ENCODE measurements around the gene SLC28A2. TPM values are rescaled to one million over a fixed set of nuclear protein-coding genes. Genes with fewer than 3 reads are reported as not detected.

Gene SLC28A2
- total RNA-seq, 1 donor from 2014 or later = 1.7 TPM

DNA sequence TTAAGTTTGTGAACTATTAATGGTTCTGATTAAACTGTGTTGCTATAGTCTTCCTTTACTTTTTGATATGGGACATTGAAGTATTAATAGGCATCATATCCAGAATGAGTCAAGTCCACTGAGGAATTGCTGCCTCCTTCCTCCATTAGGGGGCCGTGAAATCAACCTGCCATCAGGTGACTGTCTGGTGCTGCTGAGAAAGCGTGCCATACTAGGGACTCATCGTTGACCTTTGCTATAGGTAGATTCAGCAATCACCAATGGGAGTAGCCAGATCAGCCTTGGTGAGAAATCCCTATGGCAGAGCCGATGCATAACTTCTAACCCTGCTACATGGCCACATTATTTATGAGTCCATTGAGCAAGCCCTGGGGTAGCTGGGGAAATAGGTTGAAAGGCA is 30.1 kb upstream of the SLC28A2 start:
- Mint-ChIP-seq H3K36me3 (ENCODE audit: insufficient read depth) (peaks cover 2% of the 10 kb centered on the region), H3K4me3 (ENCODE audit: low read depth) (no peak overlapping the region), H3K27me3 (peaks cover 2% of the 10 kb centered on the region), H3K4me1 (ENCODE audit: low read depth) (peaks cover 19% of the 10 kb centered on the region), H3K27ac (no peak overlapping the region), H3K9me3 (ENCODE audit: low read depth) (peaks cover 11% of the 10 kb centered on the region)
- DNase-seq (ENCODE audit: low spot score, unreplicated experiment) = no peak
- TF ChIP-seq, protein P1, sequence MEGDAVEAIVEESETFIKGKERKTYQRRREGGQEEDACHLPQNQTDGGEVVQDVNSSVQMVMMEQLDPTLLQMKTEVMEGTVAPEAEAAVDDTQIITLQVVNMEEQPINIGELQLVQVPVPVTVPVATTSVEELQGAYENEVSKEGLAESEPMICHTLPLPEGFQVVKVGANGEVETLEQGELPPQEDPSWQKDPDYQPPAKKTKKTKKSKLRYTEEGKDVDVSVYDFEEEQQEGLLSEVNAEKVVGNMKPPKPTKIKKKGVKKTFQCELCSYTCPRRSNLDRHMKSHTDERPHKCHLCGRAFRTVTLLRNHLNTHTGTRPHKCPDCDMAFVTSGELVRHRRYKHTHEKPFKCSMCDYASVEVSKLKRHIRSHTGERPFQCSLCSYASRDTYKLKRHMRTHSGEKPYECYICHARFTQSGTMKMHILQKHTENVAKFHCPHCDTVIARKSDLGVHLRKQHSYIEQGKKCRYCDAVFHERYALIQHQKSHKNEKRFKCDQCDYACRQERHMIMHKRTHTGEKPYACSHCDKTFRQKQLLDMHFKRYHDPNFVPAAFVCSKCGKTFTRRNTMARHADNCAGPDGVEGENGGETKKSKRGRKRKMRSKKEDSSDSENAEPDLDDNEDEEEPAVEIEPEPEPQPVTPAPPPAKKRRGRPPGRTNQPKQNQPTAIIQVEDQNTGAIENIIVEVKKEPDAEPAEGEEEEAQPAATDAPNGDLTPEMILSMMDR (IDR thresholded peaks at IDR 0.05; ENCODE audit: unreplicated experiment) = no peak

DNA sequence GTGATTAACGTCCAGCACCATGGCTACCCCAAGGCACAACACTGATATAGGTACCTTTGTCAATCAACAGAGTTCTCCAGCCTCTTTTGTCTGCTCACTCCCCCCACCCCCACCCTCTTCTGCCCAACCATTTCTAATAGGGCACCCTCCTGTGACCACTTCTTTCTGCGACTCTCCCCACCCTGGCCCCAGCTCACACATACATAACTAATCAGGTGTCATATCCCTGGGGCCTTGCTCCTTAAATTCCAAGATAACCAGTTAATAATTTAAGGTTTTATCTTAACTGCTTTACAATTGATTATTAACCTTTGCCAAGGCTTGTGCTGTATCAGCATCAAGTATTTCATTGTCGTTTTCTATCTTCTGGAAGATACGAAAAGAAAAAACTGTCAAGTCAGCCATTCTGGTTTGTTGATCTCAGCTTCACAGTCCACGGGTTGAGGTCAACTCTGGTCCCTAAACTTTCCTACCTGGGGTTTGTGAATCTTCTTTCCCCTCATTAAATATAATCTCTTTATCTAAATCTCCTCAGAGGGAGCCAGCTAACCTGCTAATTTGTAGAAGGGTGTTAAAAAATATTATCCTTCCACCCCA is 27.3 kb upstream of the SLC28A2 start:
- Mint-ChIP-seq H3K9me3 (ENCODE audit: low read depth) (peaks cover 11% of the 10 kb centered on the region), H3K27me3 (peaks cover 2% of the 10 kb centered on the region), H3K27ac (no peak overlapping the region), H3K4me1 (ENCODE audit: low read depth) (peaks cover 17% of the 10 kb centered on the region), H3K36me3 (ENCODE audit: insufficient read depth) (peaks cover 2% of the 10 kb centered on the region), H3K4me3 (ENCODE audit: low read depth) (no peak overlapping the region)
- no peak for DNase-seq (ENCODE audit: low spot score, unreplicated experiment)
- TF ChIP-seq, protein P1 (IDR thresholded peaks at IDR 0.05; ENCODE audit: unreplicated experiment) = no peak

DNA sequence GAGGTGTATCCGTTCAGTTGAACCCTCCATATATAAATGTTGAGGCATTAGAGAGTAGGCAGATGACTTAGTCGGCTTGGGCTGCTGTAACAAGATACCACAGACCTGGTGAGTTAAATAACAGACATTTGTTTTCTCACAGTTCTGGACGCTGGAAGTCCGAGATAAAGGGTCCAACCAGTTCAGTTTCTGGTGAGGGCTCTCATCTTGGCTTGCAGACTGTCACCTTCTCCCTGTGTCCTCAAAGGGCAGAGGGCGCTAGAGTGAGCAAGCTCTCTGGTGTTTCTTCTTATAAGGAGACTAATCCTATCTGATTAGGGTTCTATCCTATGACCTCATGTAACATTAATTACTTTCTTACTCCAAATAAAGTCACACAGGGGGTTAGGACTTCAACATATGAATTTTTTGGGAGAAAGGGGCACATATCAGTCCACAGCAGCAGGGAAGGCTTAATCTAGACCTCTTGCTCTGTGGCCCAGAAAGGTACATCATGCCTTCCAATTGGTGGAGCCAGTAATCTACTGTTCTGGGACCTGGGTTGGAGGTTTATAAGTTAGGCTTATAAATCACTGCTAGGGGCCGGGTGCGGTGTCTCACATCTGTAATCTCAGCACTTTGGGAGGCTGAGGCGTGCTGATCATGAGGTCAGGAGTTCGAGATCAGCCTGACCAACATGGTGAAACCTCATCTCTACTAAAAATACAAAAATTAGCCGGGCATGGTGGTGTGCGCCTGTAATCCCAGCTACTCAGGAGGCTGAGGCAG is 26.3 kb upstream of the SLC28A2 start:
- H3K27me3 Mint-ChIP-seq = peaks cover 2% of the 10 kb centered on the region
- H3K4me1 Mint-ChIP-seq (ENCODE audit: low read depth) = peaks cover 17% of the 10 kb centered on the region
- no peak for DNase-seq (ENCODE audit: low spot score, unreplicated experiment)
- peaks cover 2% of the 10 kb centered on the region for H3K36me3 Mint-ChIP-seq (ENCODE audit: insufficient read depth)
- TF ChIP-seq, protein P1 (IDR thresholded peaks at IDR 0.05; ENCODE audit: unreplicated experiment) = no peak
- H3K4me3 Mint-ChIP-seq (ENCODE audit: low read depth) = no peak overlapping the region
- peaks cover 11% of the 10 kb centered on the region for H3K9me3 Mint-ChIP-seq (ENCODE audit: low read depth)
- H3K27ac Mint-ChIP-seq = no peak overlapping the region

DNA sequence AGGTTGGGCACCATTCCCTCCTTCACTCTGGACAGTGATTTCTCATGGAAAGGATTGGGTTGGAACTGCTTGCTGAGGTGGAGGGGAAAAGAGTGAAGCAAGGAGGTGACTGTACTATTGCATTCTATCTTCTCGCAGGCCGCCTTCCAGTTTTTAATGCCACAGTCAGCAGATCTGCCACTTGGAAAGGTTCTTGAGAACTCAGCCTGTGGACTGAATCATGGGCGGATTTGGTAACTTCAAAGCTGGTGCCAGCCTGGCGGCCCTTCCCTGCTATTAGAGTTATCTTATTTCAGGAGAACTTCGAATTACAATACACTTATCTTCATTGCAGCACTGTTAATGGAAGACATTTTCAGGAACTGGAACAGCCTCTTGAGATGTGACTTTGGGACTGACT is 23.1 kb upstream of the SLC28A2 start:
- TF ChIP-seq, protein P1 (IDR thresholded peaks at IDR 0.05; ENCODE audit: unreplicated experiment) = no peak
- H3K4me3 Mint-ChIP-seq (ENCODE audit: low read depth) = no peak overlapping the region
- no peaks in the 10 kb centered on the region for H3K27me3 Mint-ChIP-seq
- no peak for DNase-seq (ENCODE audit: low spot score, unreplicated experiment)
- H3K27ac Mint-ChIP-seq = no peak overlapping the region
- H3K9me3 Mint-ChIP-seq (ENCODE audit: low read depth) = peaks cover 16% of the 10 kb centered on the region
- H3K4me1 Mint-ChIP-seq (ENCODE audit: low read depth) = peaks cover 15% of the 10 kb centered on the region
- peaks cover 3% of the 10 kb centered on the region for H3K36me3 Mint-ChIP-seq (ENCODE audit: insufficient read depth)

DNA sequence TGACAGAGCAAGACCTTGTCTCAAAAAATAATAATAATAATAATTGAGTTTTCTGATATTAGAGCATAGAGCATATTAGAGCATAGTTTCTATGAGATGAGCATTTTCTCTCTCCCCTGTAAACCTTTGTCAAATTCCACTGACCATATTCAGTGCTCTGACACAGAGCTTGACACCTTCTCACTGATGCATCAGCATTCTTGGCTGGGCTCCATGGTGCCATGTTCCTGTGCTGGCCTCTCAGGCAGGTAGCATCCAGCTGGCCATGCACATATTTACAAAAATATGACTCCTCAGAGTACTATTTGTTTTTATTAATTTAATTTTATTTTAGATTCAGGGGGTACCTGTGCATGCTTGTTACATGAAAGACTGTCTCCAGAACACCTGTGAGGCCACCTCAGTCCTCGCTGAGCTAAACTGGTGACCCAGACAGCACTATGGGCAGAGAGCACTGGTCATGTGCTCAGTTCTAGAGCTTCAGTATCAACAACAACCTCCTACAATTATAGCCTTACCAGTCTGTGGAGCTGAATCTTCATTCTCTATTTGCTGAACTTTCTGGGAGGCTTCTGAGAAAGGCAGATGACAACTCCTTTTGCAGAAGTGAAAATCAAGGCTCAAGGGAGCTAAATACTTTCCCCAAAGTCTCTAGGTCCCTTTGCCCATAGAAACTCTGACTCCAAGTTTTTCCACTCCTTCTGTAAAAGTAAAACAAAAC is 21.6 kb upstream of the SLC28A2 start:
- H3K27me3 Mint-ChIP-seq = no peaks in the 10 kb centered on the region
- H3K36me3 Mint-ChIP-seq (ENCODE audit: insufficient read depth) = peaks cover 3% of the 10 kb centered on the region
- H3K4me1 Mint-ChIP-seq (ENCODE audit: low read depth) = peaks cover 5% of the 10 kb centered on the region
- H3K4me3 Mint-ChIP-seq (ENCODE audit: low read depth) = no peak overlapping the region
- no peak for DNase-seq (ENCODE audit: low spot score, unreplicated experiment)
- no peak overlapping the region for H3K27ac Mint-ChIP-seq
- H3K9me3 Mint-ChIP-seq (ENCODE audit: low read depth) = peaks cover 17% of the 10 kb centered on the region
- TF ChIP-seq, protein P1 (IDR thresholded peaks at IDR 0.05; ENCODE audit: unreplicated experiment) = no peak

Data from progenitor cell of endocrine pancreas (in vitro differentiated cells).